NB4 (cell line): Measurements from ENCODE around the gene ZNF275.

ENCODE experiments used
- DNase-seq: peaks from one replicate; pipeline ENCODE4 v3.0.0; 2010; ENCODE audit warnings: low read depth
- H3K4me3 ChIP-seq: one replicate; pipeline ENCODE4 v1.5.1; 2011; ENCODE audit warnings: mild to moderate bottlenecking, low read depth, low read length, moderate library complexity
- MYC ChIP-seq: IDR thresholded peaks from 2 replicates; pipeline ENCODE4 v1.6.1; 2011; ENCODE audit warnings: low read depth, low read length
- POLR2A ChIP-seq: IDR thresholded peaks from 2 replicates; pipeline ENCODE4 v1.6.1; 2011; ENCODE audit warnings: mild to moderate bottlenecking; ENCODE audit not compliant: insufficient read length; ENCODE audit errors: extremely low read depth
- TF ChIP-seq, protein P1 (sequence below): IDR thresholded peaks from 2 replicates; pipeline ENCODE4 v1.6.1; 2011; ENCODE audit warnings: low read depth, low read length
- TF ChIP-seq, protein P2 (sequence below): IDR thresholded peaks from one replicate; pipeline ENCODE4 v1.5.1; 2012; ENCODE audit warnings: low read depth, low read length

The ZNF275 gene

GRCh38 chrX:153340111-153340510 lies 6.2 kb downstream of the ZNF275 start:
- TF ChIP-seq POLR2A, result no peak
- TF ChIP-seq, protein P1, sequence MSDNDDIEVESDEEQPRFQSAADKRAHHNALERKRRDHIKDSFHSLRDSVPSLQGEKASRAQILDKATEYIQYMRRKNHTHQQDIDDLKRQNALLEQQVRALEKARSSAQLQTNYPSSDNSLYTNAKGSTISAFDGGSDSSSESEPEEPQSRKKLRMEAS, result no peak
- no peak for TF ChIP-seq MYC
- TF ChIP-seq, protein P2, sequence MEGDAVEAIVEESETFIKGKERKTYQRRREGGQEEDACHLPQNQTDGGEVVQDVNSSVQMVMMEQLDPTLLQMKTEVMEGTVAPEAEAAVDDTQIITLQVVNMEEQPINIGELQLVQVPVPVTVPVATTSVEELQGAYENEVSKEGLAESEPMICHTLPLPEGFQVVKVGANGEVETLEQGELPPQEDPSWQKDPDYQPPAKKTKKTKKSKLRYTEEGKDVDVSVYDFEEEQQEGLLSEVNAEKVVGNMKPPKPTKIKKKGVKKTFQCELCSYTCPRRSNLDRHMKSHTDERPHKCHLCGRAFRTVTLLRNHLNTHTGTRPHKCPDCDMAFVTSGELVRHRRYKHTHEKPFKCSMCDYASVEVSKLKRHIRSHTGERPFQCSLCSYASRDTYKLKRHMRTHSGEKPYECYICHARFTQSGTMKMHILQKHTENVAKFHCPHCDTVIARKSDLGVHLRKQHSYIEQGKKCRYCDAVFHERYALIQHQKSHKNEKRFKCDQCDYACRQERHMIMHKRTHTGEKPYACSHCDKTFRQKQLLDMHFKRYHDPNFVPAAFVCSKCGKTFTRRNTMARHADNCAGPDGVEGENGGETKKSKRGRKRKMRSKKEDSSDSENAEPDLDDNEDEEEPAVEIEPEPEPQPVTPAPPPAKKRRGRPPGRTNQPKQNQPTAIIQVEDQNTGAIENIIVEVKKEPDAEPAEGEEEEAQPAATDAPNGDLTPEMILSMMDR, result no peak
- DNase-seq, result no peak
- no peak overlapping the region for H3K4me3 ChIP-seq

DNA sequence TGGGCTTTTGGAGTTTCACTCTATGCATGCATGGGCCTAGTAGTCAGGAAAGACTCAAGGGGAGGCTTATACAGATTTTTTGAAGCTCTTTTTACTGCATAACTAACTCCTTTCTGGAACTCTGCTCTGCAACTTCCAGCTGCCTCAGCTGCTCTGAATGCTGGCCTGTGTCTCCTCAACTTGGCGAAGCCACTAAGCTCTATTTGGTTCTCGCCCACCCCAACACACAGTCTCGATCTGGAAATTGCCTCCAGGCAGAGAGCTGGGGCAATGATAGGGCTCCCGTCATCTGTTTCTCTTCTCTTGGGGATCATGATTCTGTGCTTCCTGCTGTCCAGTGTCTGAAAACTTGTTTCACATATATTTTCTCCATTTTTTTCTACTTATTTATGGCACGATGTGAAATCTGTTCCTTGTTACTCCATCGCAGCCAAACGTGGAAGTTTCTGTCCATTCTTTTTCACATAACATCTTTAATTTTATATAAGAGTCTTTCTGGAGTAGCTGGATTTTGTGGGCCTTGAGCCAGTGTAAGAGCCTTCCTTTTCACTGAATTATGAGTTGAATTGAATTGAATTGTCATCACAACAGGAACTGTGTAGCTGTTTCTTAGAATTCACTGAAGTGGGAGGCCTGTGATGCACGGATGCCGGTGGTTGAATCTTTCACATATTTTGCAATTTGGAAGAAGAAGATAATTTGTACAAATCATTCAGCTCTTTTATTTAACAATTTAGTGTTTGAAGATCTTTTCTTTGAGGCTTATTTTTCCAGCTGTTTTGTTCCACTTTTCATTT lies 9.0 kb downstream of the ZNF275 start:
- TF ChIP-seq POLR2A, result no peak
- TF ChIP-seq, protein P1, result no peak
- TF ChIP-seq MYC, result no peak
- TF ChIP-seq, protein P2, result no peak

GRCh38 chrX:153343674-153344073 lies 9.7 kb downstream of the ZNF275 start:
- TF ChIP-seq, protein P2, result no peak
- no peak for TF ChIP-seq MYC
- no peak for TF ChIP-seq POLR2A
- TF ChIP-seq, protein P1, result no peak
- no peak overlapping the region for H3K4me3 ChIP-seq
- DNase-seq, result no peak

More for the DNA sequence above, 9.0 kb downstream of the ZNF275 start:
- H3K4me3 ChIP-seq, result no peak overlapping the region
- no peak for DNase-seq

DNA sequence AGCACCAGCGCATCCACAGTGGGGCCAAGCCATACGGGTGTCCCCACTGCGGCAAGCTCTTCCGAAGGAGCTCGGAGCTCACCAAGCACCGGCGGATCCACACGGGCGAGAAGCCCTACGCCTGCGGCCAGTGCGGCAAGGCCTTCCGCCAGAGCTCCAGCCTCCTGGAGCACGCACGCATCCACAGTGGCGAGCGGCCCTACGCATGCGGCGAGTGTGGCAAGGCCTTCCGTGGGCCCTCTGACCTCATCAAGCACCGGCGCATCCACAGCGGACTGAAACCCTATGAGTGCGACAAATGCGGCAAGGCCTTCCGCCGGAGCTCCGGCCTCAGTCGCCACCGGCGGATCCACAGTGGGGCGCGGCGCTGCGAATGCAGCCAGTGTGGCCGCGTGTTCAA lies 13.6 kb downstream of the ZNF275 start:
- no peak for DNase-seq
- no peak for TF ChIP-seq MYC
- TF ChIP-seq, protein P2, result no peak
- TF ChIP-seq, protein P1, result no peak
- no peak for TF ChIP-seq POLR2A
- H3K4me3 ChIP-seq, result no peak overlapping the region

- TF ChIP-seq POLR2A (no peak), MYC (no peak)
- TF ChIP-seq, protein P2, result no peak
- TF ChIP-seq, protein P1, result no peak
- no peak overlapping the region for H3K4me3 ChIP-seq
- no peak for DNase-seq
These were observed 14.5 kb downstream of the ZNF275 start for GRCh38 chrX:153348421-153348820.
